Measurements from ENCODE around the gene TRIML2. TPM values are rescaled to one million over a fixed set of nuclear protein-coding genes. Genes with fewer than 3 reads are reported as not detected.
A peak's percentile ranks its signal among the peaks of the same experiment; 100 is the strongest.

TRIML2 gene, protein sequence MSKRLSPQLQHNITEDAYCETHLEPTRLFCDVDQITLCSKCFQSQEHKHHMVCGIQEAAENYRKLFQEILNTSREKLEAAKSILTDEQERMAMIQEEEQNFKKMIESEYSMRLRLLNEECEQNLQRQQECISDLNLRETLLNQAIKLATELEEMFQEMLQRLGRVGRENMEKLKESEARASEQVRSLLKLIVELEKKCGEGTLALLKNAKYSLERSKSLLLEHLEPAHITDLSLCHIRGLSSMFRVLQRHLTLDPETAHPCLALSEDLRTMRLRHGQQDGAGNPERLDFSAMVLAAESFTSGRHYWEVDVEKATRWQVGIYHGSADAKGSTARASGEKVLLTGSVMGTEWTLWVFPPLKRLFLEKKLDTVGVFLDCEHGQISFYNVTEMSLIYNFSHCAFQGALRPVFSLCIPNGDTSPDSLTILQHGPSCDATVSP
- 0.23 and 0.77 TPM in 2 replicates for total RNA-seq (2014; rRNA removed; shearing (Covaris generic))

- DNase-seq (ENCODE audit: low read depth) = peak; percentile 42
These were observed at the start of gene TRIML2 for GRCh38 chr4:188109157-188109755. TRIML2 (minus strand) TSS chr4:188109603; CDS start chr4:188105368, 4,235 bp downstream.

- DNase-seq (ENCODE audit: low read depth) = no peak
These were observed 48.9 kb upstream of the TRIML2 start for GRCh38 chr4:188158336-188158735.

GRCh38 chr4:188154668-188155405 lies 45.4 kb upstream of the TRIML2 start:
- no peak for DNase-seq (ENCODE audit: low read depth)

DNA sequence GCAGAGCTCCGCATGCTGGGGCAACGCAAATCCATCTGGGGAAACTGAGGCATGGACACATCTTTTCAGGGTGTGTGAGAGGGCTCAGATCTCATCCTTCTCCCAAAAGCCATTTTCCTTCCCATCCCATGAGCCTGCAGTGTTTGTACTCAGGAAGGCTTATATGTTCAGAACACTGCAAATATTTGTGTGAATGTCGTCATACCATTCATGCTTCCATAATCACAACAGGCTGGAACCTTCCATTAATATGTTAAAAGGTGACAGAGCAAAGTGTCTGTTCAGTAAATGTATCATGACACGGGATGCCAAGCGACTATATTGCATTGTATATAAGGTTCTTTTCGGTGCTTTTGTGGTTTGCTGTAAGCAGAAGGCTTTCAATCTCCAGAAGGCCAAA lies 38.4 kb upstream of the TRIML2 start:
- DNase-seq (ENCODE audit: low read depth) = no peak

- DNase-seq (ENCODE audit: low read depth) = no peak
These were observed 37.8 kb upstream of the TRIML2 start for GRCh38 chr4:188147176-188147575.

DNA sequence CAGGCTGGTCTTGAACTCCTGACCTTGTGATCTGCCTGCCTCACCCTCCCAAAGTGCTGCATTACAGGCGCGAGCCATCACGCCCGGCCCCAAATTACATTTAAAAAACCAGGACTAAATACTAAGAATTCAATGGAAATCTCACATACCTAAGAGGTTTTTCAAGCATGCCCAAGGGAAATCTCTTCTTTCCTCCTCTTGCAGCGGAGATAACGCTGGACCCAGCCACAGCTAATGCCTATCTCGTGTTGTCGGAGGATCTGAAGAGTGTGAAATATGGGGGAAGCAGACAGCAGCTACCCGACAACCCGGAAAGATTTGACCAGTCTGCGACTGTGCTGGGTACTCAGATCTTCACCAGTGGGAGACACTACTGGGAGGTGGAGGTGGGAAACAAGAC lies 37.2 kb upstream of the TRIML2 start:
- DNase-seq (ENCODE audit: low read depth) = no peak

- peak; percentile 30 for DNase-seq (ENCODE audit: low read depth)
These were observed 36.2 kb upstream of the TRIML2 start for GRCh38 chr4:188145601-188146000.

DNA sequence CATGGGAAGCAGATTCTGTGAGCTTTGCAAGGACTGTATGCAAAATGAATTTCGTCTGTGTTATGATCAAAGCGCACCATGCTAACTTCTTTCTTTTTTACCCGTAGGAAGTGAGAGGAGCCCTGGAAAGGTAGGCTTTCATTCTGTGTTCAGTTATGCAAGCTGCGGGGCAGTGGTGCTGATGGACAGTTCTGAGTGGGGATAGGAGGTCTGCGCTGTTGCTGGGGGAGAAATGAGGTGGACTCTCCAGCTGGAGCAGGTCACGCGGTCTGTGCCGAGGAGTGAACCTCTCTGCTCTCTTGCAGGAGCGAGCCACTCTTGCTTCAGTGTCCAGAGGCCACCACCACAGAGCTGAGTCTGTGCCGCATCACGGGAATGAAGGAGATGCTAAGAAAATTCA lies 34.3 kb upstream of the TRIML2 start:
- DNase-seq (ENCODE audit: low read depth) = no peak

- no peak for DNase-seq (ENCODE audit: low read depth)
These were observed 30.3 kb upstream of the TRIML2 start for GRCh38 chr4:188139671-188140070.

DNA sequence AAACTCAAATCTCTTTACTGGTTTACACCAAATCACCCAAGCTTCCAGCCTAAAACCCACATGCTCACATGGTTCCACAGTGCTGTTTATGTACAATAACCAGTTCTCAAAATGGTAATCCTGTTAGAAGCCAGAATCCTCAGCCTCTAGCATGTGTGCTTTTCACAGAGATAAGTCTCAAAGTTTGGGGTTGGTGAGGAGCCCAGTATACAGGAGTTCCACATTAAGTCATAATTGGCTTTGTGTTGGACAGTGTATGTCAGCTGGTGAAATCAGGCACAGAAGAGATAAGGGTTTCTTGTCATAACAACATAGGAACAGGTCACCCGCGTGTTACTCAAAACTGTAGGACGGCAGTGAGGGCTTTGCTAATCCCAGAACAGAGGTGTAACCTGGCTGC lies 29.7 kb upstream of the TRIML2 start, which contains the start of gene TRIML1:
Gene TRIML1, plus strand, starts transcription at position 301 of the 400 bp plus-strand sequence. CDS start 118 bp downstream, outside the sequence.
- no peak for DNase-seq (ENCODE audit: low read depth)

GRCh38 chr4:188138227-188138626 lies 28.8 kb upstream of the TRIML2 start:
- peak; percentile 13 for DNase-seq (ENCODE audit: low read depth)

DNA sequence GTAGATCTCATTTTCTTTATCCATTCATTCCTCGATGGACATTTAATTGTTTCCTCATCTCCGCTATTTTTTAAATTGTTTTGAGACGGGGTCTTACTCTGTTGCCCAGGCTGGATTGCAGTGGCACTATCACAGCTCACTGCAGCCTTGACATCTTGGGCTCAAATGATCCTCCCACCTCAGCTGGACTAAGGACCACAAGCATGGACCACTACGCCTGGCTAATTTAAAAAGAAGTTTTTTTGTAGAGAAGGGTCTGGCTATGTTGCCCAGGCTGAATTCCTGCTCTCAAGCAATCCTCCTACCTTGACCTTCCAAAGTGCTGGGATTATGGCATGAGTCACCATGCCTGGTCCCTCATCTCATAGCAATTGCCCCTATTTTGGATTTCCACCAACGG lies 22.8 kb upstream of the TRIML2 start:
- DNase-seq (ENCODE audit: low read depth) = no peak

GRCh38 chr4:188130355-188130754 lies 21.0 kb upstream of the TRIML2 start:
- DNase-seq (ENCODE audit: low read depth) = no peak

- DNase-seq (ENCODE audit: low read depth) = peak; percentile 78
These were observed 17.9 kb upstream of the TRIML2 start for GRCh38 chr4:188127214-188127874.

GRCh38 chr4:188121530-188121929 lies 12.1 kb upstream of the TRIML2 start:
- no peak for DNase-seq (ENCODE audit: low read depth)

DNA sequence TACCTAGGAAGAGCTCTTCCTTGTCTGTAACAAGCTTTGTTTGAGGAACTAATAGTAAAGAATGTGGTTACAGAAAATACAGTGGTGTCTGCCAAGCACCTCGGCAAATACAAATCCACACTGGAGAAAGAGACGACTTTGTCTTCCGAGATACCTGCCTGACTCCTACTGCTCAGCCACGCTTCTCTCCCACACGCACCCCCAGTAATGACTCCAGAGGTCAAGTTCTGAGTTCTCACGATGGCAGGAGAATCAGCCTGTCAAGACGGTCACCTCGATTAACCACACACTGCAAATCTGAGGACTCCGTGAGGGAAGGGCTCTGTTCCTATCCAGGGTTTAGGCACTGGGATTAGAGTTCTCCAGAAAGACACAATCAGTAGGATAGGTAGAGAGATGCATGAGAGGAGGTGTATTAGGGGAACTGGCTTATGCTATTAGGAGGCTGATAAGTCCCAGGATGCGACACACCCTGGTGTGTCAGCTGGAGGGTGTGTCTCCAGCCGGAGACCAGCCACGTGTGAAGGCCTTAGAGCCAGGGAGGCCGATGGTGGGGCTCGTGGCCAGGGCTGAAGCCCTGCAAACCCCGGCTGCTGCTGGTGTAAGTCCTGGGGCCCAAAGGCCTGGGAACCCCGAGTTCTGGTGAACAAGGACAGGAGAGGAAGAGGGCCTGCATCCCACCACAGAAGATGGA lies 8.4 kb upstream of the TRIML2 start:
- no peak for DNase-seq (ENCODE audit: low read depth)

DNA sequence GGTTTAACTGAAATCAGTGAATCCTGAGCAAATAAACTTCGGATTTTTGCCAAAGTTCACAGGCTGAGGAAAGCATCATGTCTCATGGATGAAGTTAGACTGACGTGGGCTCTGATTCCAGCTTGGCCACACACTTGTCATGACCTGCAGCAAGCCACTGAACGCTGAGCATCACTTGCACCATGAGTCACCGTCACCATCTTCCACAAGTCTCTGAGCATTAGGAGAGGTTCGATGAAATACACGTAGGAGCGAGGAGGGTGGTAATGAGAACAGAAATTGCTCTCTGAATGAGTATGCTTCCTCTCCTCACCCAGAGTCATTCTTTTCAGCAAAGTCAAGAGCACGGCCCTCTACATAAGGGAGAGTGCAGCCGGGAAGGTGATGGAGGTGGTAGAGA lies 3.8 kb upstream of the TRIML2 start:
- peak; percentile 27 for DNase-seq (ENCODE audit: low read depth)

GRCh38 chr4:188111955-188112354 lies 2.6 kb upstream of the TRIML2 start:
- DNase-seq (ENCODE audit: low read depth) = no peak

DNA sequence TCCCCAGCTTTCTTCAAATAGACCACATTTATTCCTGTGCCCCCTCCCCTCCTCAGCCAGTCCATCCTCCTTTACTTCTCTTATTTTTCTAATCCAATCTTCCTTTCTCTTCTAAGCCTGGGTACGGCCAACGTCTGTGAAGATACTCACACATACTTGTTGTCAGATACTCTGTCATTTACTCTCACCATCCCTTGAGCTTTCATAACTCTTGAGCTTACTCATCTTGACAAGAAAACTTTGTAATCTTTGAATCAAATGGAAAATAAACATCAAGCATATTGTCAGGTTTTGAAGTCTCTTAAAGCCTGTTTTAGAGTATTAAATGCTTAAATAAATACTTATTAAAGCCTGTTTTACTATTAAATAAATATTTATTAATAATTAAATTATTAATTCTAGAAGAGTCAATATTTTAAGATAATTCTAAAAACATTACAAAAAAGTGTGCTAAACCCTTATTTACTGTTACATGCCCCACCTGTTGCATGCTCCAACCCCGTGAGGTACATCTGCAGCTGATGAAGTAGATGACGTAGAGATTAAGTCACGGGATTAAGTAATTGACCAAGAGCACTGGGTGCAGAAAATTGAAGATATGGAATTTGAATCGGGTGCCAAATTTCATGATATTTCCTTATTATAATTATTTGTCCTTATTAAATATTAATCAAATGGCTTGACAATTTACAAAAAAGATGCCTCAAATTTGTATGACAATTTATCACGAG lies 1.5 kb upstream of the TRIML2 start:
- DNase-seq (ENCODE audit: low read depth) = no peak

GRCh38 chr4:188110036-188110435 lies 633 bp upstream of the TRIML2 start:
- no peak for DNase-seq (ENCODE audit: low read depth)
